ENCODE measurements around the gene ASPG. TPM values are rescaled to one million over a fixed set of nuclear protein-coding genes. Genes with fewer than 3 reads are reported as not detected.
A peak's percentile ranks its signal among the peaks of the same experiment; 100 is the strongest.

The ASPG gene
- total RNA-seq, 1 donor from 2014 or later = 4.4 TPM

DNA sequence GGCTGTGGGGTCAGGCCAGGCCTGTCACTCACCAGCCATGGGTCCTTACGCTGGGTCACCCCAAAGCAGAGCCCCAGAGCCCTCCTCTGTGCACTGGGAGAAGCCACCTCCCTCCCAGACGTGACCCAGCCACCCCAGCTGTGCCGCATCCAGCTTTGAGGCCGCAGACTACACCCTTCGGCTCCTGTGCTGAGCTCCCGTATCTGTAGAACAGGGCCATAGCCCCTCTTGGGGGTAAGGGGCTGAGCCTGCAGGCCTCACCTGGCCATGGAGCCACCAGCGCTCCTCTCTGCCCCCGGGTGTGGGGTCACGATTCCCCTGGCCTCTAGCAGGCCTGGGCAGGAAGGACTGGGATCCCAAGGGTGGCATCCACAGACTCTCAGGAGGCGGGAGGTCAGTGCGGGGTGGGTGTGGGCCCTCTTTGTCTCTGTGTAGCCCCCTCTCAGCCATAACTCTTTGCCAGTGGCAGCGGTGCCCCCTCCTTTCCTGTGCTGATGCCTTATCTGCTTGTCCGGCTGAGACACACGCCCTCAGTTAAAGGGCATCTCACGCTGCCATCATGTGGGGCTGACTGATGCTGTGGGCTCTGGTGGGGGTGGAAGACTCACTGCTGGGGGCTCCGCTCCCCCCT lies 16.3 kb downstream of the ASPG start:
- DNase-seq (ENCODE audit: low spot score) = peak; percentile 56
- intact Hi-C loops (cut with DNase I) = no loop called here

DNA sequence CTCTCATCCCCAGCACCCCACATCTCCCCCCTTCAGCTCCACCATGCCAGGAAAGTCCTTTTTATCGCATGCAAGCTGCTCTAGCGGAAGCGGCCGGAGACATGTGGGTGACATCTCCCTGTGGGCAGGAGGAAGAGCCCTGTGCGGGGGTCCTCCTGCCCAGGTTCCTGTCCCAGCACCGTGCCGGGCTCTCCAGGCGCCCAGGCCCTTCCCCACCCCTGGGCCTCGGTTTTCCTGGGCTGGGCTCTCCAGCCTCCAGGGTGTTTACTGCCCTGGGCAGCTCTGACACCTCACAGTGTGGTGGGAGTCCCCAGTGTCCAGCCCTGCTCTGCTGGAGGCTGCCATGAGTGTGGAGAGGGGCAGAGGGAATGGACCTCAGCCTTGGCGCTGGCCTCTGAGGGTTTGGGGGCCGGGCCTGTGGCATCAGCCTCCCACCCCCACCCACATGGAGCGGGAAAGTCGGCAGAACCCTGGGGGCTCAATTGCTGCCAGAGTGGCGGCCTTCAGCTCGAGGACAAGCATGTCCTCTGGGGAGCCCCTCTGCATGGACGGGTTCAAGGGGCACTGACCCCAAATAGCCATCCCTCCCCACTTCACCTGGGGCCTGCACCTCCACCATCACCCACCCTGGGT lies 16.9 kb downstream of the ASPG start:
- DNase-seq (ENCODE audit: low spot score) = no peak
- intact Hi-C loops (cut with DNase I) = no loop called here

DNA sequence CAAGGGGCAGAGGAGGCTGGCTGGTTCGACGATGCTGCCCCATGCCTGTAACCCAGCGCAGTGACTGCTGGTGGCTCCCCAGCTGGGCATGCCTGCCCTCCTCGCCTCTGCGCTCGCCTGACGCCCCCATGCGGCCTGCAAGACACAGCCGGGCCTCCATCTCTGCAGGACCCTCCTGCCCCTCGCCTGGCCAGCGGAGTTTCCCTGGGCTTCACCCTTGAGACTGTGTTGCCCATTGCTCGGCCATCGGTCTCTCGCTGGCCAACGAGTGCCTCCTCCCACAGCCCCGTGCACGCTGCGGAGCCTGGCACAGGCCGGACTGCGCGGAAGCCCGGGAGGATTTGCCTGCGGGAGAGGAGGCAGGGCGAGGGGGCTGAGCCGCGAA lies 17.6 kb downstream of the ASPG start:
- no peak for DNase-seq (ENCODE audit: low spot score)
- intact Hi-C loops (cut with DNase I) = no loop called here

DNA sequence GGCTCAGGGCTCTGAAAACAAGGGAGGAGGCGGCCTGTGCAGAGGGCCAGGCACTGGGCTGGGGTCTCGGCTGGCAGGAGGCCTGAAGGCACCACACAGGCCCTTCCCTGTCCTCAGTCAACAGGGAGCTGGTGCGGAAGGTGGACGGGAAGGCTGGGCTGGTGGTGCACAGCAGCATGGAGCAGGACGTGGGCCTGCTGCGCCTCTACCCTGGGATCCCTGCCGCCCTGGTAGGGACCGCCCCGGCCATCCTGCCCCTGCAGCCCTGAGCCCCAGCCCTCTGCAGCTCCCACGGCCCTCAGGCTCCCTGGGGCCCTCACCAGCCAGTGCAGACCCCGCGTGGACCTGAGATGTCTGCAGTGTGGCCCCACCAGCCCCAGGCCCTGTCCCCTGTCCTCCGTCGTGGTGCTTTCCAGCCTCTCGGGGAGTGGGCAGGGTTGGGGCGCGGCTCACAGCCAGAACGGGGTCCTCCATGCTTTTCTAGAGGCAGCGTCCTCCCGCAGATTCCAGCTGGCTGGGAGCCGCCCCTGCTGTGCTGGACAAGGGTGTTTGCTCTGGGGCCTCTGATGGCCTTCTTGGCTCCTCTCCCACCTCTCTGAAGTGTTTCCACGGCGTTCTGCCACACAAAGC lies 18.1 kb downstream of the ASPG start:
- intact Hi-C loops (cut with DNase I) = no loop called here
- DNase-seq (ENCODE audit: low spot score) = peak; percentile 71

DNA sequence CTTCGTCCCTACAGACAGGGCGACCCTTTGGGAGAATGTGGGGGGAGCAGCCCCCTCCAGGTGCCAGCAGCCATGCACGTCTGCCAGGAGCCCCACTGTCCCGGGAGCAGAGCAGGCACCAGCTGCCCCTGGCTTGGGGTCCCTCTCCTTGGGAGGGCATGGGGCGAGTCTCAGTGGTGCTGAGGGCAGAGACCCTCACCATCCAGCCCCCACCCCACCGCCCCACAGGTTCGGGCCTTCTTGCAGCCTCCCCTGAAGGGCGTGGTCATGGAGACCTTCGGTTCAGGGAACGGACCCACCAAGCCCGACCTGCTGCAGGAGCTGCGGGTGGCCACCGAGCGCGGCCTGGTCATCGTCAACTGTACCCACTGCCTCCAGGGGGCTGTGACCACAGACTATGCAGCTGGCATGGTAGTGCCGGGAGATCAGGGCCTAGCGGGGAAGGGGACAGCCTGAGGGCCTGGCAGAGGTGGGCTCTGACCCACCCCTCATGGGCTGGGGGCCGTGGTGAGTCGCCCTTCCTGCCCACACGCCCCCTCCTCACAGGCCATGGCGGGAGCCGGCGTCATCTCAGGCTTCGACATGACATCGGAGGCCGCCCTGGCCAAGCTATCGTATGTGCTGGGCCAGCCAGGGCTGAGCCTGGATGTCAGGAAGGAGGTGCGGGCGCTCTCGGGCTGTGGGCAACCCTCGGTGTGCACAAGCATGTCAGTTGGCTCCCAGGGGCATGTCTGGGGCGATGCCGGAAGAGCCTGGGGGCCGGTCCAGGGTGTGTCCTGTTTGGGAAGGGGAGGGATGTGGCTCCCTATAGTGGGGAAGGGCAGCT lies 18.8 kb downstream of the ASPG start:
- peak; percentile 75 for DNase-seq (ENCODE audit: low spot score)
- intact Hi-C loops (cut with DNase I) = no loop called here

DNA sequence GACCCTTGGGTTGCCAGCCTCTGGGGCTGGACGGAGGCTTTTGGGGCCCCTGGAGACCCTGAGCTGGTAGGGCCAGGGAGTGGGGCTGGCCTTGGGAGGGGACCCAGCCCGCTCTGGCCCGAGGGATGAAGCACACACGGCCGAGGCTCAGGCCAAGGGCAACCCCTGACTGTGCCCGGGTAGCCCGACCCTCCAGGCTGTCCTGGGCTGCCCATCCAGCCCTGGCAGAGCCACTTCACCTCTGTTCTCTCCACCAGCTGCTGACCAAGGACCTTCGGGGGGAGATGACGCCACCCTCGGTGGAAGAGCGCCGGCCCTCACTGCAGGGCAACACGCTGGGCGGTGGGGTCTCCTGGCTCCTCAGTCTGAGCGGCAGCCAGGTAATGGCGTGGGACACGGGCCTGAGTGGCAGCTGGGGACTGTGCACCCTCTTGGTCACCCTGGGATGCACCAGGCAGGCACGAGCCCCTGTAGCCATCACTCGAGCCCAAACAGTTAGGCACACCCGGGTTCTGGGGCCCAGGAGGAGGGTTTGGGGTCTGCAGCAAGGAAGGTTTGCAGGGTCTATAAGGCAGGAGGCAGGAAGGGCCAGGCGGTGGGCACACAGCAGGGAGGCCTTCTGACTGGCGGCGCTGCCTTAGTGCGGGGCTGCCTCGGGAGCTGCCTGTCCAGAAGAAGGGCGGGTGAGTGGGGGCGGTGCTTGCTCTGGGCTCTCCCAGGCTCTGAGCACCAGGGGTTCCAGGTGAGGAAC lies 19.7 kb downstream of the ASPG start:
- DNase-seq (ENCODE audit: low spot score) = peak; percentile 59
- intact Hi-C loops (cut with DNase I) = no loop called here

DNA sequence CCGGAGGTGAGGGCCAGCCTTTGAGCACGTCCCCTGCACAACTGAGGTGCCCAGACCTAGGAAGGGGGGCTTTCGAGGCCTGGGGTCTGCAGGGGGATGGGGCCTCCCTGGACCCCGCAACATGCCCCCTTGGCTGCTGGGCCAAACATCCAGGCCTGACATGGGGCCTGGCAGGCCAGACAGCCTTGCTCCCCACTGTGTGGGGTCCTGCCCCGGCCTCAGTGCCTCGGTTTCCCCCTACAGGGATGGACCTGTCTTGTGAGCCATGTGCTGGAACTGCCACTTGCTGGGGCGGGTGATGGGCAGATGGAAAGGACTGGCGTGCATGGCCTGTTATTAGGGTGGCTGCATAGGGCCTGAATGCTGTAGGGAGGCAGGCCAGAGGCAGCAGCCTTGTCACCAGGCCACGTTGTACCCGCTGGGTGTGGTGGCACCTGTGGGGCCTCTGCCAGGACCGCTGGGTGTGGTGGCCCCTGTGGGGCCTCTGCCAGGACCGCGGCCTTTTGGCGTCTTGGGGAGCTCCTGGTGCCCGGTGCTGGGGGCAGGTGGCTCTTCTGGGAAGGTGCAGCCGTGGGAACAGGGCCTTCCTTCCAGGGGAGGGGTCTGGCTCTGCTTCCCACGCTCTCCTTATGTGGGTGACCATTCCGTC lies 20.4 kb downstream of the ASPG start:
- DNase-seq (ENCODE audit: low spot score) = peak; percentile 71
- intact Hi-C loops (cut with DNase I) = no loop called here

DNA sequence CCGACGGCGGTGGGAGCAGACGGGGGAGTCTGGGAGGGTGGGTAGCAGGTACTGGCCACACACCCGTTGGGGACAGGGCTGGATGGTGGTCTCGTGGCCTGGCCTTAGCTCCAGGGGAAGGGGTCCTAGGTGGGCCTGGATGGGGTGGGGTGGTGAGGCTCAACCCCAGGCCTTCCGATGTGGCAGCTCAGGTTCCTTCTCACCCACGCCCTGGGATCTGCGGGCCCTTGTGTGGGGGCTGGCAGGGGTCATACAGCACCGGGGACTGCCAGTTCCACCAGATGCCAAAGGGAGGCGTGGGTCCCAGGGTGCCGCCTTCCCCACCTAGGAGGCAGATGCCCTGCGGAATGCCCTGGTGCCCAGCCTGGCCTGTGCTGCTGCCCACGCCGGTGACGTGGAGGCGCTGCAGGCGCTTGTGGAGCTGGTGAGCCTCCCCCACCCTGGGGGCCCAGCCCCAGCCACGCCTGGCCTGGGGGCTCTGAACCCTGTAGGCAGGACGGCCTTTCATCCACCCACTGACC lies 21.0 kb downstream of the ASPG start:
- intact Hi-C loops (cut with DNase I) = no loop called here
- peak; percentile 62 for DNase-seq (ENCODE audit: low spot score)

DNA sequence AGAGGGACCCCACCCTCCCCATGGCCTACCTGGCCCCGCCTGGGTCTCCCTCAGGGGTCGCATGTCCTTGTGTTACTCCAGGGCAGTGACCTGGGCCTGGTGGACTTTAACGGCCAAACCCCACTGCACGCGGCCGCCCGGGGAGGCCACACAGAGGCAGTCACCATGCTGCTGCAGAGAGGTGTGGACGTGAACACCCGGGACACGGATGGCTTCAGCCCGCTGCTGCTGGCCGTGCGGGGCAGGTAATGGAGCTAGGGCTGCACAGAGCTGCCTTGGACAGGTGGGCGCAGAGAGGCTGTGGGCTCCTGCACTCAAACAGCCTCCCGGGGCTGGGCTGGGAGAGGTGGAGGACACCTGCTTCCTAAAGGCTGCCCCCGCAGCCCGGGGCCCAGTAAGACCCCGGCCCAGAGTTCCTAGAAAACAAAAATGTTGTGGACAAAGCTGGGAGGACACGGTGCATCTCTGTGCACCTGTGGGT lies 21.6 kb downstream of the ASPG start:
- DNase-seq (ENCODE audit: low spot score) = no peak

DNA sequence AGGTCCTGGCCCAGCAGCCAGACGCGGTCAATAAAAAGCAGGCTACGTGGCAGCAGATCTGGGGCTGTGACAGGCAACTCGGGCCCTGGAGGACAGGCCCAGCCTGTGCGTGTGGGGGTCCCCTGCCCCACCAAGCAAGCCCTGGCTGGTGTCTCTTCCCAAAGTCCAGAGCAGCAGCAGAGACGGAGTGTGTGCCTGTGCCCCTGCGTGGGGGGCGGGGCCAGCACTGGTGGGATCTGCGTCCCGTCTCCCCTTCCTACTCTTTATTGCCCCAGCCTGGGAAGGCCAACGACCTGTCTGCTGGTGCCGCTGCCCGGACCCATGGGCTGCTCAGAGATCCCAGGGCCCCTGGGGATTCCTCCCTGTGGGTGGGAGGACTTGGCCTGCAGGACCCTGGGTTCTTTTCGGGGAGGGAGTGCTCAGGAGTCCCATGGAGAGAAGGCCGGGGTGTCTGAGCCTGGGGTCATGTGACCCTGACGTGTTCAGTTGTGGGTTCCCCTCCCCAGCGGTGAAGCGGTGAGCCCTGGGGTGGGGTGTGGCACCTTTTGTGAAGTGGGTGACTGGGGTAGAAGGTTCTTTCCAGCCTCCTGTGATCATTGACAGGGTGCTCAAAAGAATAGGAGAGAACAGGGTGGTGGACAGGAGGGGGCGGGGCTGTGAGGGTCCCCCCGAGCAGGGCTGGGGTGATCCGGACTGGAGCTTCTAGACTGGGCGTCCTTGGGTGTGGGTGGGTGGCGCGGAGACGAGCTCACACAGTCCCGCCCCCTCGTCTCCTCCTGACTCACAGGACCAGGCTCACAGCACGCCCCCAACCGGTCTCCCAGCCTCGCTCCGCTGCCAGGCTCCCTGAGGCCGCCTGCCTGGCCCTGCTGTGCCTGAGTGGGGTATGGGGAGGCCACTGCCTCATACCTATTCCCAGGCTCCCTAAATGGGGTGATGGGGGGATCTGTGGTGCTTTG lies 22.4 kb downstream of the ASPG start:
- intact Hi-C loops (cut with DNase I) = no loop called here
- DNase-seq (ENCODE audit: low spot score) = peak; percentile 64

More for the DNA sequence above, 21.6 kb downstream of the ASPG start:
- intact Hi-C loops (cut with DNase I) = no loop called here

DNA sequence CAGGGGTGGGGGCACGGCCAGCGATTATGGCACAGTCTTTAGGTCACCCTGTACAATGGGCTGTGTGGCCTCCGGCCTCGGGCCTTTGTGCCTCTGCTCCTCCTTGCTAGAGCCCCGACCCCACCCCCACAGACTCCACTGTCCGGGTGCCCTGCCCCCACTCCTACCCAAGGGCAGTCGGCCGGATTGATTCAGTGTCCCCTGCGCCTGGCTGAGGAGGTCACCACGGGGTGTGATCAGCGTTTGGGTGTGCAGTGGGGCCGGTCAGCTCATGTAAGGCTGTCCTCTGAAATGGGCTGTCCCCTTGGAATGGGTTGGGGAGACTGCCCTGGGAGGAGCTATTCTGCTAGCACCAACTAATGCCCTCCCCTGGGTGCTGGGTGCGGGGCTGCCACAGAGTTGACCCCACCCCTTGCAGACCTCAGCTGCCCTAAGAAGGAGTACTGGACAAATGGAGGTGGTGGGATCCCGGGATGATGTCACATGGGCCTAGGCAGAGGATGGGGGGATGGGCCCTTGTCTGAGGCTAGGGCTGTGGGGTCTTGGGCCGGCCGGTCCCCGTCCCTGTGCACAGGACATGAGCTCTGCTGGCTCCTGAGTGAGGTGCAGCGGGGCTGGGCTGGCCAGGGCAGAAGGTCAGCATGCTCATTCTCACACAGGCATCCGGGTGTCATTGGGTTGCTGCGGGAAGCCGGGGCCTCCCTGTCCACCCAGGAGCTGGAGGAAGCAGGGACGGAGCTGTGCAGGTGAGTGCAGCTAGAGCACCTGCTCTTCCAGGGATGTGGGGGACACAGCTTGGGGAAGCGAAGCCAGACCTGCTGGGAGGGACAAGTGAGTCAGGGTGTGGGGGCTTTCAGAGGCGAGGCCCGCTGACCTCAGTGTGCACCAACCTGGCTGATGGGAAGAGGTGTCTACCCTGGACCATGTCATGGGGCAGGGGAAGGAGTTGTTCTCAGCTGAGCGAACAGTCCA lies 23.4 kb downstream of the ASPG start:
- peak; percentile 62 for DNase-seq (ENCODE audit: low spot score)
- intact Hi-C loops (cut with DNase I) = no loop called here

DNA sequence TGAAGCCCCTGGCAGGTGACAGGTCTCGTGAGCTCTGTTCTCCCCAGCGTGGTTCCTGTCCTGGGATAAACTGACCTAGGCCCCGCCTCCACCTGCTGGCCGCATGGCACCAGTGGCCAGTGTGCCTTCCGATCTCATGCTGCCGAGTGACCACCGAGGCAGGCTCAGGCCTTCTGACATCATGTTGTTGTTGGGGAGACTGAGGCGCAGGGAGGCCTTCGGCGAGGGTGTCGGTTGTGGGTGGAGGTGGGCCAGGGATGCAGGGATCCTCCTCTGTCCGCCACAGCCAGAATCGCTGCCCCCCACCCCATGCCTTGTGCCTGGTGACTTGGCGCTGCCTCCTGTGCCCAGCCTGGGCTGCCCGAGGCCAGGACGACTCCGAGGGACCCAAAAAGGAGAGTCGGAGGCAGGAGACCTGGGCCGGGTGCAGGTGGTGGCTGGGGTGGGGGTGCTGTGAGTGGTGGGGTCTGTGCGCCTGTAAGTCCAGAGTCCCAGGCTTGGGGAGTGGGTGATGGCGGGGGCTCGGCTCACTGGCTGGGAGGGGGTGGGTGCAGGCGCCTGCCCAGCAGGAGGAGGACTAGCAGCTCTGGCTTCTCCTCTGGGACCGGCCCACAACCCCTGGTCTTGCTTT lies 24.3 kb downstream of the ASPG start:
- DNase-seq (ENCODE audit: low spot score) = peak; percentile 65

DNA sequence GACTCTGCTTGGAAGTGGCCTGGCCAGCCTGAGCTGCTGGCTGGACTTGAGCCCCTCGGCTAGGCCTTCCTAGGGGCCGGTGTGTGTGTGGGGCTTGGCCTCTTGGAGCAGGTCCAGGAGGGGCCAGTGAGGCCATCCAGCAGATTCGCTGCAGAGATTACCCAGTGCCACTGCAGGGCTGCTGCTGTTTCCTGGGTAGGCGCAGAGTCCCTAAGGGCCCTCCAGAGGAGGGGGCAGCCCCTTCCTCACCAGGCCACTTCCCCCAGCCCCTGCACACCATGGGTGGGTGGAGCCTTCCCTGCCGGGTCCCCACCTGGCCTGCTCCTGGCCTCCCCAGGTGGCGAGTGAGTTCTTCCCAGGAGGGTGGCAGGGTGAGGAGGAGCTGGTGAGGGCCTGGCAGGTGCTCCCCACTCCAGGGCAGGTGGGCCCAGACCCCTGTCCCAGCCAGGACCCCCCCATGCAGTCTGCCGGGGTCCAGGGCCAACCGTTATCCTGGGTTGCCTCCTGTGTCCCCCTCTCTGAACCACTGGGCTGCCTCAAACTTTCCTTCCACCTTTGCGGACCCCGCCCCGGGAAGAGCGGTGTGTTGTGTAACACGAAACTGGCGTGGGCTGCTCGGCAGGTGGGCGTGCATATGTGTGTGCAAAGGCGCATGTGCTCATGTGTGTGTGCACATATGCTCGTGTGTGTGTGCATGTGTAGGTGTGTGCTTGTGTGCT lies 25.1 kb downstream of the ASPG start:
- intact Hi-C loops (cut with DNase I) = no loop called here
- peak; percentile 75 for DNase-seq (ENCODE audit: low spot score)

More for the DNA sequence above, 24.3 kb downstream of the ASPG start:
- intact Hi-C loops (cut with DNase I) = no loop called here

DNA sequence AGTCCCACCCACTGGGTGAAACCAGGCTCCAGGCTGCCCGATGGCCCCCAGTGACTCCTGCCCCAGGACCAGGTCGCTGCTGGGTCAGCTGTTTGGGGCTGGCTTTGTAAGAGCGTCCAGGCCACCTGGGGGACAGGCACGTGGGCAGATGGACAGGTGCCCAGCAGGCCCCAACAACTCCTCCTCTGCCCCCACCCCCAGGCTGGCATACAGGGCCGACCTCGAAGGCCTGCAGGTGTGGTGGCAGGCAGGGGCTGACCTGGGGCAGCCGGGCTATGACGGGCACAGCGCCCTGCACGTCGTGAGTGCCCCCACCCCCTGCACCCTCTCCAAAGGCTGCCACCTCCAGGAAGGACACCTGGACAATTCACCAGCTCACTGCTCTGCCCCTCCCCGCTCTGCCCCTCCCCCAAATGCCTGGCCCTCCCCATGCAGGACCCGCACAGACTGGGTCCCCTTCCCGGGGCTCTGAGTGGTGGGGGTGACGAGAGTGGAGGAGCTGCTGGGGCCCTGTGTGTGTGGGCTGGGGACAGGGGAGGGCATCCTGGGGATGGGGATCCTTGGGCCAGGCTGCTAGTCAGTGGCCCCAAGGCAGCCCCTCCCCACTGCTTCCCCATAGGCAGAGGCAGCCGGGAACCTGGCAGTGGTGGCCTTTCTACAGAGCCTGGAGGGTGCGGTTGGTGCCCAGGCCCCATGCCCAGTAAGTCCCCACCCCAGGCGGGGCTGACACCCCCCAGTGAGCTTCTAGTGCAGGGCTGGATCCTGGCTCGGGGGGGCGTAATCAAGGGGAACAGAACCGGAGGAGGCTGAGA lies 26.0 kb downstream of the ASPG start:
- intact Hi-C loops (cut with DNase I) = no loop called here
- peak; percentile 61 for DNase-seq (ENCODE audit: low spot score)

DNA sequence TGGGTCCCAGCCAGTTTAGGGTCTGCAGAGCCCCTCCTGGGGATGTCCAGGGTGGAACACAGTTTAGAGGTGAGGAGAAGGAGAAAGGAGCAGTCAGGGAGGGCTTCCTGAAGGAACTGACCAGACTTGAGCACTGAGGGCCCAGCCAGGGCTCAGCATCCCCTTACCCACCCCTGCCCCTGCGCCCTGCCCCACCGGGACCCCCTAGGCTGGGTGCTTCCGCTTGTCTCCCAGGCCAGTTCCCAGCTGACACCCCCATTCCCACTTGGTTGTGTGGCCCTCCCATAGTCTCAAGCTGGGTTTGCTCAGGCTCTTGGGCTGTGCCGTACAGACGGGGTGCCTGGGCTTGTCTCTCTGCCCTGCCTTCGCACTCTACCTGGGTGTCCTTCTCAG lies 26.6 kb downstream of the ASPG start:
- DNase-seq (ENCODE audit: low spot score) = peak; percentile 58
- intact Hi-C loops (cut with DNase I) = no loop called here
